GM12878 (cell line): Measurements from ENCODE around the gene SRCIN1. TPM values are rescaled to one million over a fixed set of nuclear protein-coding genes. Genes with fewer than 3 reads are reported as not detected.
A peak's percentile ranks its signal among the peaks of the same experiment; 100 is the strongest.
"Not testable (repeated sequence)": the region's sequence is repeated elsewhere in the genome, so short reads cannot be mapped to it uniquely, and the experiment has no call there.

Experiments
- ATAC-seq: fragments of 200-7000 bp; cut with Tn5 transposase; 3 replicates; pipeline ENCODE4 v1.9.1; 2020; ENCODE audit warnings: mild to moderate bottlenecking, moderate library complexity
- BruUV-seq: library from RNA; stranded (reverse); fragments of 400-500 nt; replicated peaks from 2 replicates; lab custom pipeline; 2021; lab: Mats Ljungman, UMichigan
- CTCF ChIA-PET: fragments of 300-600 bp; sonication (Branson Sonifier 250); formaldehyde crosslinking; extraction: SDS; loops from one replicate; lab custom pipeline; 2021; ENCODE audit warnings: inconsistent platforms; lab: Yijun Ruan, JAX
- POLR2A ChIA-PET: fragments of 350-600 bp; formaldehyde crosslinking; extraction: SDS; loops from one replicate; lab custom pipeline; 2021; ENCODE audit warnings: inconsistent platforms; lab: Charles Lee
- RAD21 ChIA-PET: fragments of 300-600 bp; sonication (Branson Sonifier 250); formaldehyde crosslinking; loops from one replicate; lab custom pipeline; 2023; ENCODE audit warnings: antibody characterized with exemption; ENCODE audit not compliant: unreplicated experiment; lab: Charles Lee
- SMC1A ChIA-PET: fragments of 300-600 bp; sonication (Branson Sonifier 250); formaldehyde crosslinking; loops from one replicate; lab custom pipeline; 2023; ENCODE audit not compliant: unreplicated experiment, uncharacterized antibody; lab: Charles Lee
- DNase-seq: peaks from one replicate; pipeline ENCODE4 v3.0.0-alpha.2; 2011; ENCODE audit warnings: low read depth, low spot score
- FAIRE-seq: peaks from 3 replicates; lab custom pipeline; 2011; peaks lifted over from hg19 to GRCh38; lab: Jason Lieb, UNC
- H2AFZ ChIP-seq: 2 replicates; pipeline ENCODE4 v1.6.0; 2011; ENCODE audit warnings: low read depth, low read length, control low read depth; ENCODE audit not compliant: control insufficient read depth
- H3K27ac ChIP-seq: 2 replicates; pipeline ENCODE4 v1.5.1; 2011; ENCODE audit warnings: control low read depth; ENCODE audit not compliant: control insufficient read depth, insufficient read depth
- H3K27me3 ChIP-seq, 2 experiments: replicated peaks in 1 of 2; 2 replicates each; pipeline versions ENCODE4 v1.6.0 to v1.6.1; 2011; ENCODE audit warnings: low read length in 1 of 2; ENCODE audit not compliant: control insufficient read depth in 2 of 2, insufficient read depth in 2 of 2
- H3K36me3 ChIP-seq, 2 experiments: 2 replicates each; pipeline ENCODE4 v1.5.1; 2011; ENCODE audit warnings: low read length in 1 of 2; ENCODE audit not compliant: control insufficient read depth in 2 of 2, insufficient read depth in 2 of 2
- H3K4me1 ChIP-seq: 2 replicates; pipeline ENCODE4 v1.6.1; 2011; ENCODE audit warnings: mild to moderate bottlenecking, low read length, moderate library complexity, mixed read lengths; ENCODE audit not compliant: control insufficient read depth, insufficient read depth
- H3K4me2 ChIP-seq: 2 replicates; pipeline ENCODE4 v1.6.0; 2011; ENCODE audit warnings: control low read depth; ENCODE audit not compliant: control insufficient read depth, insufficient read depth
- H3K4me3 ChIP-seq: fragments of 200-600 bp; sonication (generic); 2 replicates; pipeline ENCODE4 v1.5.1; 2016
- H3K79me2 ChIP-seq: 2 replicates; pipeline ENCODE4 v1.6.0; 2011; ENCODE audit warnings: low read length; ENCODE audit not compliant: control insufficient read depth, insufficient read depth
- H3K9ac ChIP-seq: 2 replicates; pipeline ENCODE4 v1.8.0; 2011; ENCODE audit warnings: low read length, control low read depth, mixed read lengths; ENCODE audit not compliant: control insufficient read depth, insufficient read depth
- H3K9me3 ChIP-seq: replicated peaks from 3 replicates; pipeline ENCODE4 v1.5.1; 2011; ENCODE audit warnings: mild to moderate bottlenecking, low read length; ENCODE audit not compliant: control insufficient read depth, insufficient read depth
- H4K20me1 ChIP-seq: 2 replicates; pipeline ENCODE4 v1.6.0; 2011; ENCODE audit not compliant: control insufficient read depth, insufficient read depth
- ATF3 ChIP-seq: IDR thresholded peaks from 2 replicates; pipeline ENCODE4 v1.6.1; 2011; ENCODE audit warnings: low read depth, mild to moderate bottlenecking, low read length, moderate library complexity, borderline replicate concordance; ENCODE audit errors: extremely low read depth
- CREM ChIP-seq: IDR thresholded peaks from 2 replicates; pipeline ENCODE4 v1.6.1; 2014; ENCODE audit warnings: antibody characterized with exemption, low read depth
- CTCF ChIP-seq, 3 experiments: IDR thresholded peaks in 2 of 3; conservative IDR thresholded peaks in 1 of 3; 2 replicates each; pipeline ENCODE4 v1.5.1; 2011; ENCODE audit warnings: low read depth in 3 of 3, low read length in 3 of 3, mild to moderate bottlenecking in 3 of 3, control low read depth in 2 of 3, moderate library complexity in 2 of 3, inconsistent platforms in 1 of 3, mixed read lengths in 1 of 3; ENCODE audit not compliant: control insufficient read depth in 2 of 3, insufficient read depth in 1 of 3; ENCODE audit errors: extremely low read depth in 1 of 3
- POU2F2 ChIP-seq: IDR thresholded peaks from 3 replicates; pipeline ENCODE4 v1.6.1; 2011; ENCODE audit warnings: low read depth, mild to moderate bottlenecking, low read length, borderline replicate concordance
- RAD21 ChIP-seq: IDR thresholded peaks from 2 replicates; pipeline ENCODE4 v1.6.1; 2011; ENCODE audit warnings: mild to moderate bottlenecking, low read depth, low read length, moderate library complexity; ENCODE audit not compliant: insufficient read depth
- RUNX3 ChIP-seq: IDR thresholded peaks from 2 replicates; pipeline ENCODE4 v1.6.1; 2012; ENCODE audit warnings: low read length, inconsistent platforms
- SMC3 ChIP-seq: IDR thresholded peaks from 2 replicates; pipeline ENCODE4 v1.6.1; 2011; ENCODE audit warnings: low read length, improper control_type of control experiment, borderline replicate concordance
- YY1 ChIP-seq: IDR thresholded peaks from 2 replicates; pipeline ENCODE4 v1.6.1; 2011; ENCODE audit warnings: low read depth, mild to moderate bottlenecking, low read length
- ZNF592 ChIP-seq: fragments of 450-650 bp; IDR thresholded peaks from 2 replicates; pipeline ENCODE4 v1.6.1; 2017; ENCODE audit warnings: mild to moderate bottlenecking, moderate library complexity
- WGBS: methylation state at CpG from one replicate; pipeline ENCODE4 v1.1.6; 2016; ENCODE audit warnings: low lambda C conversion rate; ENCODE audit not compliant: insufficient replicate concordance, insufficient coverage; ENCODE audit errors: missing lambda C conversion rate; 5-methylcytosine and 5-hydroxymethylcytosine counted together
- in situ Hi-C: fragments of 300-500 bp; cut with MboI; formaldehyde crosslinking; loops from 9 replicates; pipeline ENCODE4 v1.14.3; 2018; ENCODE audit warnings: mixed read lengths
- intact Hi-C: fragments of 100-400 bp; cut with micrococcal nuclease; formaldehyde crosslinking; loops from one replicate; pipeline ENCODE4 v1.14.2; 2022; ENCODE audit not compliant: unreplicated experiment
- polyA plus RNA-seq, 11 experiments: library from polyadenylated mRNA; depleted of rRNA in 4 of 11; unstranded in 6 of 11; stranded (reverse) in 5 of 11; fragments of >200 nt; fragmentation: Nextera tagmentation in 4 of 11; fragmentation: Illumina TruSeq in 1 of 11; extraction: Ambion mirVana in 4 of 11; extraction: Trizol in 1 of 11; gene quantifications; 1 replicate in 1 of 11; 2 replicates in 10 of 11; pipeline versions ENCODE4 v1.2.1 to v1.2.3, GENCODE V29; 2011 to 2016; ENCODE audit warnings: inconsistent platforms in 2 of 11, missing spikeins in 2 of 11, low read depth in 1 of 11
- total RNA-seq, 4 experiments: library from RNA; depleted of rRNA in 3 of 4; stranded (reverse); fragments of >200 nt in 3 of 4; fragmentation: Illumina TruSeq in 1 of 4; extraction: Trizol in 1 of 4; gene quantifications; 2 replicates each; pipeline versions ENCODE4 v1.2.1 to v1.2.3, GENCODE V29; 2013 to 2021

SRCIN1 gene
- total and polyA plus RNA-seq, 10 of the 15 experiments (the other 5 are each of a cell fraction or from before 2014, with no cell fraction given), result under 0.01 to 0.74 (median 0.20) TPM; not detected in 3

- H3K27me3 ChIP-seq, H3K4me3 ChIP-seq, H4K20me1 ChIP-seq, H3K9ac ChIP-seq, H2AFZ ChIP-seq, FAIRE-seq, H3K9me3 ChIP-seq, H3K4me1 ChIP-seq, H3K36me3 ChIP-seq, H3K27ac ChIP-seq, BruUV-seq, H3K4me2 ChIP-seq, H3K79me2 ChIP-seq, POLR2A ChIA-PET: not testable (repeated sequence)
- ATAC-seq (peak; percentile 78), DNase-seq (peak; percentile 45)
- in situ Hi-C loops, result loop anchor here (5.0 kb wide), 3 partner anchors 50 to 170 kb away; no protein-coding TSS in a partner anchor
- RAD21 ChIA-PET, result interaction anchor here (0.7 to 1.6 kb wide), 5 partner anchors 65 to 175 kb away, joined by 3 to 11 read pairs (median 3); no protein-coding TSS in a partner anchor
- CTCF ChIA-PET, result interaction anchor here (0.7 to 5.7 kb wide), 12 partner anchors 17 to 174 kb away, joined by 3 to 79 read pairs (median 6); no protein-coding TSS in a partner anchor
- WGBS, result 39% methylated on average over 11 of the region's 14 CpGs
- SMC1A ChIA-PET, result interaction anchor here (0.6 to 2.5 kb wide), 6 partner anchors 66 to 175 kb away, joined by 3 to 10 read pairs (median 4); no protein-coding TSS in a partner anchor
- intact Hi-C loops, result loop anchor here (1.0 to 2.0 kb wide), 4 partner anchors 48 to 175 kb away; no protein-coding TSS in a partner anchor
- TF ChIP-seq POU2F2, result peak; percentile 37; the same call in 1 of the 3 replicates
- peak; percentile 46 for TF ChIP-seq RUNX3
- TF ChIP-seq CTCF (IDR thresholded peaks at IDR 0.05 in 2 of 3, conservative IDR thresholded peaks at IDR 0.05 in 1 of 3; ENCODE audit: control insufficient read depth in 2 of 3, extremely low read depth in 1 of 3, insufficient read depth in 1 of 3, low read depth in 3 of 3, low read length in 3 of 3), result peak; percentile 72 to 82 (median 75)
- TF ChIP-seq ZNF592, result peak; percentile 64; the same call in 1 of the 2 replicates
- peak; percentile 75 for TF ChIP-seq SMC3
- TF ChIP-seq YY1, result peak; percentile 73
- TF ChIP-seq RAD21, result peak; percentile 79
- 0 out of 2 replicates have a peak, but pooled peaks have one; percentile 8 for TF ChIP-seq CREM
- TF ChIP-seq ATF3, result peak; percentile 42; the same call in 1 of the 2 replicates
Measured at GRCh38 chr17:38492067-38493040, 113.4 kb downstream of the SRCIN1 start.
